ACHN (cell line): ENCODE data around the gene RPAP3.
A peak's percentile ranks its signal among the peaks of the same experiment; 100 is the strongest.
"Not testable (repeated sequence)": the region's sequence is repeated elsewhere in the genome, so short reads cannot be mapped to it uniquely, and the experiment has no call there.

Experiments used
- DNase-seq: peaks from one replicate; pipeline ENCODE4 v3.0.0-alpha.2; 2015
- in situ Hi-C: cut with HindIII; loops from 2 replicates; pipeline ENCODE4 v1.10.0; 2017; ENCODE audit warnings: low sequenced_read_pairs, low pct_ligation_motif_present, low pct_unique_long_range_greater_than_20kb

Gene RPAP3

DNA sequence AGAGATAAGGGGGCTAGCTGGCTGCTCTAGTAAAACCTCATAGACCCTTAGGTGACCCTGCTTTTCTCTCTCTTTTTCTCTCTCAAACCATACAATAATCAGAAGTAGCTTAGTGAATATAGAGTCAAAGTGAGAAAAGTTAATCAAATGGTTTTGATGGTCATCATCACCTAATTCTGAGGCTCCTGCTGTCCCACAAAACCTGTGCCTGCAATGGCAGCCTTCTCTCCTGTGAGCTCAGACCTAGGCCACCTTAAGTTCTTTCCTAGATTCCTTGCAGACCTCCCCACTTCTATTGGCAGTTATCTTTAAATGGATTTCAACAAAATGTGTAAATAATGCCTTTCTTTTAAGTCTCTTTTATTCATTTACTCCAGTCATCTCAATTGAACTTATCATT lies 1.5 kb upstream of the RPAP3 start:
- in situ Hi-C loops = no loop called here
- DNase-seq = no peak

DNA sequence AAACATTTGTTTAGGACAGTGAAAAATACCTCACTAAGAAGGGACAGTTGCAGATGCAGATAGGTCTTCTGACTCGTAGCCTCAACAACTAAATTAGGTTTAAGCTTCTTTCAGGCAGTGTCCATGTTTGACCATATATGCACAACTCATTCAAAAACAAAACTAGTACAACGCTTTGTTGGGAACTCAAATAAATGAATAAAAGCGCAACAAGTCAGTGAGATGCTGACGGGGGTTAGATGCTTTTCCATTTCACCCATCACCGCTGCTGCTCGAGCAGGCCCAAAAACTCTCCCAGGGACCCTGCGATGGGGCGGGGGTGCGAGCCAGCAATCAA lies 633 bp downstream of the RPAP3 start:
- in situ Hi-C loops = no loop called here
- no peak for DNase-seq

- in situ Hi-C loops = no loop called here
- DNase-seq = no peak
Measured at GRCh38 chr12:47704719-47705118, 1.1 kb downstream of the RPAP3 start.

- no peak for DNase-seq
- in situ Hi-C loops = no loop called here
Measured at GRCh38 chr12:47700263-47700662, 5.6 kb downstream of the RPAP3 start.

- in situ Hi-C loops = loop anchor here (25.0 kb wide), 1 partner anchor 661 kb away; no protein-coding TSS in a partner anchor
- no peak for DNase-seq
Measured at GRCh38 chr12:47698631-47699030, 7.2 kb downstream of the RPAP3 start.

- no peak for DNase-seq
- in situ Hi-C loops = loop anchor here (25.0 kb wide), 1 partner anchor 661 kb away; no protein-coding TSS in a partner anchor
Measured at GRCh38 chr12:47698055-47698454, 7.8 kb downstream of the RPAP3 start.

GRCh38 chr12:47689215-47689614 lies 16.6 kb downstream of the RPAP3 start:
- DNase-seq = no peak
- in situ Hi-C loops = loop anchor here (25.0 kb wide), 1 partner anchor 652 kb away; no protein-coding TSS in a partner anchor

DNA sequence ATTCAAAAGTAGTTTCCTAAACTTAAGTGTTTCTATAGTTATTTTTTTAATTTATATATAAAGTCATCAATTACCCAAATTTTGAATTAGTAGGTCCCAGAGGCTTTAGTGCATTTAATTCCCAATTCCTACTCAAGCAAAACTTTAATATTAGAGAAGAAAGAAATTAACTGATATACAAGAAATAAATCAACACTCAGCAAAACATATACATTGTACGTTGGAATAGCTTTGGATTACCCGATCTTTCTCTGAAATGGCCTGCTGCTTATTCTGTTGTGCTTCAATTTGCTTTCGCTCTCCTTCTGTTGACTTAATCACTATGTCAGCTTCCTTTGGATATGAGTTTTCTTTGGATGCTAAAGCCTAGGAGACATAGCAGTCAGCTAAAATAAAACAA lies 18.2 kb downstream of the RPAP3 start:
- no peak for DNase-seq
- in situ Hi-C loops = loop anchor here (25.0 kb wide), 1 partner anchor 650 kb away; no protein-coding TSS in a partner anchor

DNA sequence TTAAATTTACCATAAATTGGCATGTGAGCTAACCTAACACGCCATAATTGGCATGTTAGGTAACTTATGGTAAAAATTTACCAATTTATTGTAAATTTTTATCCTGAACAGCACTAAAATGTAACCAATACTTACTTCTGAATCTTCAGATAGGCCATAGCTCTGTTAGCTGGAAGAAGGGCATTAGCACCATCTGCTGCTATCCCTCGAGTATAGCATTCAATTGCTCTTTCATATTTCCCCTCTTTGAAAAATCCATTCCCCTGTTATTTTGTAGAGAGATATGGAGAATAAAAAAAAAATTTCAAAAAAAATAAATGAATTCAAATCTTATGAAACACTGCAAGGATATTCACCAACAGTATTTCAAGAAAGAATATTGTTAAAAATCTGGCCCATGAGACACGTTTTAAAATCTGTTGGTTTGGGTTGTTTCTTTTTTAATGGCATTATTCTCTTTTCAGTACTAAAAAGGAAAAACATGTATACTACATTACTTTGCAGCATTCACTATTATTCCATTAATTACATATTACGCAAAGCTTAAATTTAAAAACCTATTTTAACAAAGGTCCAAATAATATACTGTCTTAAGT lies 19.1 kb downstream of the RPAP3 start:
- peak; percentile 74 for DNase-seq
- in situ Hi-C loops = loop anchor here (25.0 kb wide), 1 partner anchor 649 kb away; no protein-coding TSS in a partner anchor

DNA sequence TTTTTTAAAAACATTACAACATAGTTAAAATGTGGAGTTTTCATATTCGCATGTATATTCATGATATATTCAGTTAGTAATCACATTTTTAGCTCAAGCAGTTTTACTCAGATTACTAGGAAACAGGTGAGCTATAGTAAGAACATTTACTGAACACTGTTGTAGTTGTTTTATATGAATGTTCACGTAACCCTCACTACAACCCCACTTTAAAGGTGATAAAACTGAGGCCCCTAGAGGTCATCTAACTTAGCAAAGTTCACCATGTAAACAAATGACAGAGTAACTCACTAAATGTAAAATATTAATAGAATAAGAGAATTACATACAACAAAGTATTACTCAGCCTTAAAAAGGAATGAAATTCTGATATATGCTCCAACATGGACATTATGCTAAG lies 26.0 kb downstream of the RPAP3 start:
- DNase-seq = no peak
- in situ Hi-C loops = loop anchor here (25.0 kb wide), 1 partner anchor 642 kb away; no protein-coding TSS in a partner anchor

GRCh38 chr12:47672068-47672467 lies 33.8 kb downstream of the RPAP3 start:
- in situ Hi-C loops = no loop called here
- DNase-seq = no peak

GRCh38 chr12:47667935-47668334 lies 37.9 kb downstream of the RPAP3 start:
- DNase-seq, in situ Hi-C loops: not testable (repeated sequence)

DNA sequence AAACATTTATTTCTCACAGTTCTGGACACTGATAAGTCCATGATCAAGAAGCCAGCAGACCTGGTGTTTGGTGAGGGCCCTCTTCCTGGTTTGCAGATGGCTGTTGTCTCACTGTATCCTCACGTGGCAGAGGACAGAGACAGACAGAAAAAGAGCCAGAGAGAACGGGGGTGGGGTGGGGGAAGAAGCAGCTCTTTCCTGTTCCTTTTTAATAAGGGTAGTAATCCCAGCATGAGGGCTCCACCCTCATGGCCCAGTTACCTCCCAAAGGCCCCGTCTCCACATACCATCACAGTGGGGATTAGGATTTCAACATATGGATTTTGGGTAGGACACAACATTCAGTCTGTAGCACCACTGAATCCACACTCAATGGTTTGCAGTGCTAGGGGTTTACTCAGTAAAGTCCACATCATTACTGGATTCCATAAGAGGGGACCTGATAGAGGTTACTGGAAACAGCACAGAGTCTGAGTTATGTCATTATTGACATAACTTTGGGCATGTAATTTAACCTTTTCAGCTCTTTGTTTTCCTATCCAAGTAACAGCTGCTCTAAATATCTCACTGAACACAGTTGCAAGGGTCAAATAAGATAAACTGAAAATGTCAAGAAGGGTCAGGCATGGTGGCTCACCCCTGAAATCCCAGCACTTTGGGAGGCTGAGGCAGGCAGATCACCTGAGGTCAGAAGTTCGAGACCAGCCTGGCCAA lies 53.2 kb downstream of the RPAP3 start:
- DNase-seq = no peak
- in situ Hi-C loops = no loop called here

DNA sequence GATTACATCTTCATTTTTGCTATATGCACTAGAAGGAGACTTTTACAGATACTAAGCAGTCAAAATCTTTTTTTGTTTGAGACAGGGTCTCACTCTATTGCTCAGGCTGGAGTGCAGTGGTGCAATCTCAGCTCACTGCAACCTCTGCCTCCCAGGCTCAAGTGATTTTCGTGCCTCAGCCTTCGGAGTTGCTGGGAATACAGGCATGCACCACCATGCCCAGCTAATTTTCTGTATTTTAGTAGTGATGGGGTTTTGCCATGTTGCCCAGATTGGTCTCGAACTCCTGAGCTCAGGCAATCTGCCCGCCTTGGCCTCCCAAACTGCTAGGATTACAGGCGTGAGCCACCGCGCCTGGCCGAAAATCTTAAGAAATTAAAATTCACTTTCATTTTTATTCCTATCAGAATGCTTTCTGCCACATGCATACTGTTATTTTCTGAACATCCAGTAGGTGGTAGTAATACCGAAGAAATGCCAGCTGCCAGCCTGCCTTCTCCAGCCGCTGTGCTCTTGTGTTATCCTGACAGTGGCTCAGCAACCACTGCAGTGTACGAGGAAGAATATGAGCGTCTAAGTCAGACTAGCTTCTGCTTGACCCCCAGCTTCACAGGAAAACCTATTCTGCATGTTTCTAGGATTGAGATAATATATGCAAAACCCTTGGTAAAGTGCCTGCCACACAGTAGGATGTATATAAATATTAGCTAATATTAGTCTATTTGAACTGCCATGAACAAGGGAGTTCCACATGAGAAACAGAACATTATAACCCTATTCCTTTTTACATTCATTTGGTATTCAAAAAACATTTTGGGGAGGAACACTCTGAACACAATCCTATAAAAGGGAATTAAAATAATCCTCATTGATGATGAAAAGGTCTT lies 54.2 kb downstream of the RPAP3 start:
- in situ Hi-C loops = no loop called here
- peak; percentile 88 for DNase-seq

GRCh38 chr12:47650469-47650868 lies 55.4 kb downstream of the RPAP3 start:
- in situ Hi-C loops = no loop called here
- DNase-seq = no peak

GRCh38 chr12:47649381-47649780 lies 56.4 kb downstream of the RPAP3 start:
- in situ Hi-C loops = no loop called here
- DNase-seq = no peak

DNA sequence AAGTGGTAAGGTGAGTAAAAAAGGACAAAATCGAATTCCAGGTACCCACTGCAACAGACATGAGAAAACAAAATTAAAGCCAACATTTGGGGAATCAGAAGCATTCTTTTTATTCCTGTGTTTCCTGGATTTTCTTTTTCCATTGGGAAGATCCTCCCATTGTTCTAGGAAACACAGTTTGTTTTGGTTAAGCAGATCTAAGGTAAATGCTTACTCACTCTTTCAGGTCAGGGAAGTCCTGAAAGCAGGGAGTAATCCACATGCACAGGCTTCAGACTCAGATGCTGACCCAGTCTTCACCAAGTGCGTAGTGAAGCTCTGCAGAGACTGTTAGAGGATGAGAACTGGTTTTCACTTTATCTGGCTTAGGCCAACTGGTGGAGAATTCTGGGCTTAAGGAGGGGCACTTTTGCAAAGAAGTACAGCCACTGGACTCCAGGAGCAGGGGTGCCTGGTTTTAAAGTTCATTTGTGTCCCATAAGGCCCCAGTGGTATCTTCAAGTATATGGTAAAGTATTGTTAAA lies 57.7 kb downstream of the RPAP3 start:
- DNase-seq = no peak
- in situ Hi-C loops = no loop called here

DNA sequence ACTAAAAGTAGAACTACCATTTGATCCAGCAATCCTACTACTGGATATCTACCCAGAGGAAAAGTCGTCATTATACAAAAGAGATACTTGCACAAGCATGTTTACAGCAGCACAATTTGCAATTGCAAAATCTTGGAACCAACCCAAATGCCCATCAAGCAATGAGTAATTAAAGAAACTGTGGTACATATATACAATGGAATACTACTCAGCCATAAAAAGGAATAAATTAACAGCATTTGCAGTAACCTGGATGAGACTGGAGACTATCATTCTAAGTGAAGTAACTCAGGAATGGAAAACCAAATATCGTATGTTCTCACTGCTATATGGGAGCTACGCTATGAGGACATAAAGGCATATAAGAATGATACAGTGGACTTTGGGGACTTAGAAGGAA lies 63.5 kb downstream of the RPAP3 start:
- in situ Hi-C loops, DNase-seq: not testable (repeated sequence)
